ENCODE measurements around the gene DNAH11. TPM values are rescaled to one million over a fixed set of nuclear protein-coding genes. Genes with fewer than 3 reads are reported as not detected.

Gene DNAH11
- total RNA-seq, 1 donor from 2014 or later = 0.13 TPM

DNA sequence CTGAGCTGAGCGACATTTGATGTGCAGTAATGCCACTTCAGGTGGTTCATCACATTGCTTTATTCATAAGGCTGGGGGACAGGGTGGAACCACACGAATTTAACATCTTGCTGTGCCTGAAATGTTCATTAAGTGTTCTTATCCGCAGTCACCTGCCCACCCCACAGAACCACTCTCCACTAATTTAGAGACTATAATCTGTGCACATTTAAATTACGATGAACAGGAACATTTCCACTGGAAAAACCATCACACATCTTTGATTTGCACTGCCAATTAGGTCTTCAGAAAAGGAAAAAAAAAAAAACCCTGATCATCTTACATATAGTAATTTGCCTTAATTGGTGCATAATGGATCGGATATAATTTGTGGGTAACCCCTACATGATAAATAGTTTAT is 400.6 kb downstream of the DNAH11 start:
- Histone ChIP-seq H3K36me3 (no peaks in the 10 kb centered on the region), H3K79me2 (ENCODE audit: low read depth) (peaks cover 36% of the 10 kb centered on the region), H2AFZ (replicated peaks) (no peak overlapping the region), H3K9ac (no peak overlapping the region), H3K4me3 (no peak overlapping the region), H3K4me1 (peaks cover 22% of the 10 kb centered on the region), H3K4me2 (peak overlapping the region; percentile 10), H3F3A (ENCODE audit: low read depth) (peaks cover 22% of the 10 kb centered on the region), H3K9me3 (ENCODE audit: low read depth) (no peaks in the 10 kb centered on the region), H3K27me3 (peaks cover 18% of the 10 kb centered on the region), H3K27ac (no peak overlapping the region), H4K20me1 (ENCODE audit: low read depth) (no peaks in the 10 kb centered on the region)
- Mint-ChIP-seq H3K4me3 (peak overlapping the region; percentile 52), H3K4me1 (peaks cover 44% of the 10 kb centered on the region), H3K27me3 (ENCODE audit: insufficient read depth, low read depth) (no peaks in the 10 kb centered on the region), H3K9me3 (peaks cover 3% of the 10 kb centered on the region), H3K36me3 (peaks cover 13% of the 10 kb centered on the region), H3K27ac (no peak overlapping the region)
- TF ChIP-seq, protein P1, sequence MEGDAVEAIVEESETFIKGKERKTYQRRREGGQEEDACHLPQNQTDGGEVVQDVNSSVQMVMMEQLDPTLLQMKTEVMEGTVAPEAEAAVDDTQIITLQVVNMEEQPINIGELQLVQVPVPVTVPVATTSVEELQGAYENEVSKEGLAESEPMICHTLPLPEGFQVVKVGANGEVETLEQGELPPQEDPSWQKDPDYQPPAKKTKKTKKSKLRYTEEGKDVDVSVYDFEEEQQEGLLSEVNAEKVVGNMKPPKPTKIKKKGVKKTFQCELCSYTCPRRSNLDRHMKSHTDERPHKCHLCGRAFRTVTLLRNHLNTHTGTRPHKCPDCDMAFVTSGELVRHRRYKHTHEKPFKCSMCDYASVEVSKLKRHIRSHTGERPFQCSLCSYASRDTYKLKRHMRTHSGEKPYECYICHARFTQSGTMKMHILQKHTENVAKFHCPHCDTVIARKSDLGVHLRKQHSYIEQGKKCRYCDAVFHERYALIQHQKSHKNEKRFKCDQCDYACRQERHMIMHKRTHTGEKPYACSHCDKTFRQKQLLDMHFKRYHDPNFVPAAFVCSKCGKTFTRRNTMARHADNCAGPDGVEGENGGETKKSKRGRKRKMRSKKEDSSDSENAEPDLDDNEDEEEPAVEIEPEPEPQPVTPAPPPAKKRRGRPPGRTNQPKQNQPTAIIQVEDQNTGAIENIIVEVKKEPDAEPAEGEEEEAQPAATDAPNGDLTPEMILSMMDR (IDR thresholded peaks at IDR 0.05) = no peak
- TF ChIP-seq EZH2phosphoT487 (IDR thresholded peaks at IDR 0.05) = no peak
- TF ChIP-seq EZH2 (IDR thresholded peaks at IDR 0.05) = no peak
- DNase-seq (ENCODE audit: low spot score) = no peak

DNA sequence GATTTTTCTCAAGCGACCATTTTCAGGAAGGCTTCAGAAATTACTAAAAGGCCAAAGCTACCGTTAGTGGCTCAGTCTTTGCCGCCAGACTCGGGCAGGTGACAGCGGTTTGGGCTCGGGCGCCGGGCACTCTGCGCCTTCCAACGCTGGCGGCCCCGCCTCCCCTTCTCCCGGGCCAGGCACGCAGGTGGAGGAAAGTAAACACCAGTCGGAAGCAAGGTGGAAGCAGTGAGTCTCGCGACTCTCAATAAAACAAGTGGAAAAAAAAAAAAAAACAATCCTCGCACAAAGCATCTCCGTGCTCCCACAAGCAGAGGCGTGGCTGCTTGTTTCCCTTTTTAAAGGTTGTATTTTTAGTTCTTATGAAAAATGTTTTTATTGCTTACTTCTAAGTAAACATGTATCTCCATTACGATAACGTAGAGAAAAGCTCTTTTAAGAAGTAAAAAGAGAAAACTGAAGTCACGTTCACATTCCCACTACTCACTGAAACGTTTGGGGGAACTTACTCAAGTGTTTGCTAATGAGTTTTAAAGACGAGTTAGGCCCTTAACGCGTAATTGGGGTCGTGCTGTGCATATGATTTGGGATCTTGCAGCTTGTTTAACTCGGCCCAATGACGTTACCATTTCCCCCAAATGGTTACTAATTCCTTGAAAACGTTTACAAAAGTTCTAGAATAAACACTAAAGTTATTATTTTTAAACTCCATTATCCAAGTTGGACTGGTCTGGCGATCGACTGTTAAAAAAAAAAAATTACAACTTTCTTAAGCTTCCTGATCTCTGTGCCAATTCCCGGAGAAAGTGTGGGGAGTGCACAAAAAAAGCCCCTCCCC is 402.0 kb downstream of the DNAH11 start:
- Histone ChIP-seq H3K9me3 (ENCODE audit: low read depth) (no peaks in the 10 kb centered on the region), H2AFZ (replicated peaks) (peak overlapping the region; percentile 99), H3K36me3 (no peaks in the 10 kb centered on the region), H3K27ac (no peak overlapping the region), H3K4me2 (peak overlapping the region; percentile 94), H4K20me1 (ENCODE audit: low read depth) (no peaks in the 10 kb centered on the region), H3K27me3 (peaks cover 21% of the 10 kb centered on the region), H3K4me3 (peak overlapping the region; percentile 66), H3K79me2 (ENCODE audit: low read depth) (peaks cover 22% of the 10 kb centered on the region), H3K4me1 (peaks cover 29% of the 10 kb centered on the region), H3K9ac (no peak overlapping the region), H3F3A (ENCODE audit: low read depth) (peaks cover 28% of the 10 kb centered on the region)
- peak; percentile 61 for DNase-seq (ENCODE audit: low spot score)
- Mint-ChIP-seq H3K27me3 (ENCODE audit: insufficient read depth, low read depth) (no peaks in the 10 kb centered on the region), H3K9me3 (no peaks in the 10 kb centered on the region), H3K4me1 (peaks cover 56% of the 10 kb centered on the region), H3K4me3 (peak overlapping the region; percentile 92), H3K27ac (peak overlapping the region; percentile 87), H3K36me3 (peaks cover 1% of the 10 kb centered on the region)
- TF ChIP-seq EZH2 (IDR thresholded peaks at IDR 0.05) (no peak), EZH2phosphoT487 (IDR thresholded peaks at IDR 0.05) (no peak)
- TF ChIP-seq, protein P1 (IDR thresholded peaks at IDR 0.05) = no peak

DNA sequence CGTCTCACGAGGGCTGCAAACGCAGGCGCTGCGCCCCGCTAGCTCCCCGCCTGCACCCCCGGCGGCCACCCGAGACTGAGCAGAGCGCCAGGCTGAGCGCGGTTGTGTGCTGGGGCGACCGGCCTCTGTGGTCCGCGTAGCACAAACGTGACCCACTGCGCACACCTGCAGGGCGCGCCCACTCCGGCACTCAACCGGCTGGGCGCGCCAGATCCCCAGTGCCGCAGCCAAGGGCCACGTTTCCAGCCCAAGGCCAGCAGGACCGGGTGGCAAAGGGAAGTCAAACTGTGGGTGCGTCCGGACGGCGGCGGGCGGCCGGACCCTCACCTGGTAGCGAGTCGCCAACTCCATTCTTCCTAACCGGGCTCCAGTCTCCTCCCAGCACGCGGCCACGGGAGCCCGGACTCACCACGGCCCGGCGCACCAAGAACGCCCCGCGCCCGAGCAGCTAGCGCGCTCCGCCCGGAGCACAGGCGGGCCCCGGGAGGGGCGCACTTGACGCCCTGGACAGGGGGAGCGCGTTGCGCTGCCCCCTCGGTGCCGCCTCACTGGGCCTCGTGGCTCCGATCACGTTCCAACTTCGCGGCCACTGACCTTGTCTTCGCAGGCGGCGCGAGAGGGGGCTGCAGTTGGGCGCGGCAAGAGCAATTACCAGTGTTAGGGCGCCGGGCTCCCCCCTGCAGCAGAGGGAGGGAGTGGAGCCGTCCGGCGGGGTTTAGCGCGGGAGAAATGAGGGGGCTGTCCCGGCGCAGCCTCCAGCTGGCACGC is 402.8 kb downstream of the DNAH11 start, which contains the start of gene CDCA7L:
CDCA7L (minus strand) TSS at position 446 of the 768 bp plus-strand sequence; CDS start at position 351, 95 bp downstream.
- peaks cover 29% of the 10 kb centered on the region for H3K4me1 ChIP-seq
- peak; percentile 30 for TF ChIP-seq EZH2phosphoT487 (IDR thresholded peaks at IDR 0.05)
- TF ChIP-seq EZH2 (IDR thresholded peaks at IDR 0.05) = no peak
- TF ChIP-seq, protein P1 (IDR thresholded peaks at IDR 0.05) = peak; percentile 11
- peak within 1 kb of the TSS; percentile 66 for H3K4me3 ChIP-seq
- Mint-ChIP-seq H3K4me1 (peaks cover 56% of the 10 kb centered on the region), H3K36me3 (no peaks in the 10 kb centered on the region), H3K27ac (peak within 1 kb of the TSS; percentile 98), H3K9me3 (no peaks in the 10 kb centered on the region), H3K4me3 (peak within 1 kb of the TSS; percentile 92), H3K27me3 (ENCODE audit: insufficient read depth, low read depth) (no peaks in the 10 kb centered on the region)
- peaks cover 19% of the 10 kb centered on the region for H3K79me2 ChIP-seq (ENCODE audit: low read depth)
- H3K27ac ChIP-seq = no peak within 1 kb of the TSS
- no peaks in the 10 kb centered on the region for H3K36me3 ChIP-seq
- peak within 1 kb of the TSS; percentile 94 for H3K4me2 ChIP-seq
- peak within 1 kb of the TSS; percentile 99 for H2AFZ ChIP-seq (replicated peaks)
- H4K20me1 ChIP-seq (ENCODE audit: low read depth) = no peaks in the 10 kb centered on the region
- H3K27me3 ChIP-seq = peaks cover 21% of the 10 kb centered on the region
- peak; percentile 87 for DNase-seq (ENCODE audit: low spot score)
- H3K9me3 ChIP-seq (ENCODE audit: low read depth) = no peaks in the 10 kb centered on the region
- peak within 1 kb of the TSS; percentile 89 for H3K9ac ChIP-seq
- peaks cover 28% of the 10 kb centered on the region for H3F3A ChIP-seq (ENCODE audit: low read depth)

All from neural progenitor cell (in vitro differentiated cells).